DMS 273 (cell line): ENCODE data around the gene RGS12.

Source experiments
- DNase-seq: peaks from one replicate; lab custom pipeline; 2025; ENCODE audit not compliant: unreplicated experiment; lab: John Stamatoyannopoulos, UW

RGS12 gene

DNA sequence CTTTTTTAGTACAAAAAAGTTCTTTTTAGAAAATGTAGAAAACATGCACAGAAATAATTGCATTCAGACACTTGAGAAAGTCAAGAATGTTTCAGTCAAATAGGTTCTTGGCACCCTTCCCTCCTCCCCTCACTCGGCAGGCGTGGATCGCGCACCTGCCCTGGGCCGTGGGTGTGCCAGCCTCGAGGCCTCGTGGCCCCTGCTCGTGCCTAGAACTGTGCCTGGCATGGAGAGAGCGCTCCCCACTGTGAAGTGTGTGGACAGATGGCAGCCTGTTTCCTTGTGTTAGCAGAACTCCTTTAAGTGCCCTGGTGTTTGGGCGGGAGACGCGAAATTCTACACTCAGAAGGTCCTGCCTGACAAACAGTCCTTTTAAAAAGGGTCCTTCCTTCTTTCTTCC lies 14.7 kb downstream of the RGS12 start:
- peak; percentile 34 for DNase-seq

DNA sequence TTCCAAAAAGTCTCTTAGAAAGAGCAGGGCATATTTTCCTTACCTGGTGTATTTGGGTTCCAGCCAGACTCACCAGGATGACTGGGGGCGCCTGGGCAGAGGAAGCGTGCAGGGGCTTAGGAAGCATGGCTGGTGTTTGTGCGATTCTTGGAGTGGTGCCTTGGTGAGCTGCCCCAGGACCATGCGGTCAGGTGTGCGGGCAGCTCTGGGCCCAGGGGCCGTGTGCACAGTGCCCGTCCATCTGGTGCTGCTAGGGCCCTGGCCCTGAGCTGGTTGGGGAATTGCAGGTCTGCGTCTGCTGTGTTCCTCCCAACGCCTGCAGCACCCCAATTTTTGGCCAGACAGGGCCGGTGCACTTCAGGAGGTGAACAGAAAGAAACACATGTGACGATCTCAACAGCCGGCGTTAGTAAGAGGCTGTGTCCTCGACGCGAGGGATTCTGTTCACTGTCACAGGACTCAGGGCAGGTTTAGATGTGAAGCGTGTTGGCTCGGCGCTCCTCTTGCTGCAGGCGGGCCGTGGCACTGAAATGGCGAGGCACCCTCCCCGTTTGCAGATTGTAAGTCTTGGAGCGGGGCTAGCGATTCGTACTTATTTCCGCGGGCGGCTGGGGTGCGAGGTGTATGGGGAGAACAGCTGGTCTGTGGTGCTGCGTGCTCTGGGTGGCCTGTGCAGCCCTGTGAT lies 15.2 kb downstream of the RGS12 start:
- peak; percentile 34 for DNase-seq

DNA sequence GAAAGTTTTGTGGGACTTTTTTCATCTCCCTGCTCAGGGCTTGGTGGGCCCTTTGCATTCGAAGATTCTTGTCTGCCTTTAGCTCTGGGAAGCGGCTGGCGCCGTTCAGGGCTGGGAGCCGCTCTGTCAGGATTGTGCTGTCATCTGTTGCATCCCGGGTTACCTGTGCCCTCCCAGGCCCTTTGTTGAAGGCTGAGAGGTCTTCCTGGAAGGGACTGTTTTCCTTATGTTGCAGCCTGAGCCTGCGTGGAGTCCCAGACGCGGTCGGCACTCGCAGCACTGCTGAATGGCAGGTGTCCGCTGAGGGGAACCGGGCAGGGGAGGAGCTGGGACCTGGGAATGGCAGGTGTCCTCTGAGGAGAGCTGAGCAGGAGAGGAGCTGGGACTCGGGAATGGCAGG lies 15.9 kb downstream of the RGS12 start:
- DNase-seq = no peak

DNA sequence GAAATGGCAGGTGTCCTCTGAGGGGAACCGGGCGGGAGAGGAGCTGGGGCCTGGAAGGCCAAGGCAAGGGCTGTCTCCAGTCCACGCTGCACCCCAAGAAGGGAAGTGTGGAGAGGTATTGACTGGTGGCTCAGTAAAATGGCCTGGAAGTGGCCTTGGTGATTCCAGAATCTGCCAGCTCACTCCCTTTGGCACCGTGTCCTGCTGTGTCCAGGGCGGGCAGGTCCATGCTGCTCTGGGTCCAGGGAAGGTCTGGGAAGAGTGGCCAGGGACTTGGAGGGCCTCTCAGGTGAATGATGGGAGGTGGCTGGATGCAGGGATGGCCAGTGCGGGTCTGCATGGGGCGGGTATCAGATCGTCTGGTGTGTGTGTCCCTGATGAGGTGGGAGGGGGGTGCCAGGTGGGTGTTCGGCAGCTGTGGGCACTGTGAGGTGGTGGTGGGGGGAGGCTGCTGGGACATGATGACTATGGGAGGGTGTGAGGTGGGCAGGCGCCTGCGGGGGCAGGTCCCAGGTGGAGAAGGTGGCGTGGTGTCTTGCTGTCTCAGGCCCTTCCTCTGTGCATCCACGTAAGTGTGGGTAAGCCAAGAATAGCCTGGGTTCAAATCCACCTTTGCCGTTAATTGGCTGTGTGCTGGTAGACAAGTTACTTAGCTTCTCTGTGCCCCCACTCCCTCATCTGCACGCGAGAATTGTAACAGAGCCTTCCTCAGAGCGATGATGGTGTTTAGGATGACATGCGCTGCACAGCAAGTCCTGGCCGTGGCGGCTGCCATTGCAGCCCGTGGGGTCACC lies 17.7 kb downstream of the RGS12 start:
- DNase-seq = no peak

DNA sequence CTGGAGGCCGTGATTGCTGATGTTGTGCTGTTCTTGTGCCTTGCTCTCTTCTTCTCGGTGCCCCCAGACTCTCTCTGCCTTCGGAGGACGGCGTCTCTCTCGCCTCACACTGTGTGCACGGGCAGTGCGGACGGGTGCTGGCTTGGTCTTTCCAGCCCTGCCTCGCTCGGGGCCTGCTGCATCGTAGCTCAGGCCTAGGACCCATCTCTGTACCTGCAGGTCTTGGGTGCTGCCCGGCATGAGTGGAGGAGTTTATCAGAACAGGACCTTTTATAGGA lies 18.2 kb downstream of the RGS12 start:
- DNase-seq = no peak

DNA sequence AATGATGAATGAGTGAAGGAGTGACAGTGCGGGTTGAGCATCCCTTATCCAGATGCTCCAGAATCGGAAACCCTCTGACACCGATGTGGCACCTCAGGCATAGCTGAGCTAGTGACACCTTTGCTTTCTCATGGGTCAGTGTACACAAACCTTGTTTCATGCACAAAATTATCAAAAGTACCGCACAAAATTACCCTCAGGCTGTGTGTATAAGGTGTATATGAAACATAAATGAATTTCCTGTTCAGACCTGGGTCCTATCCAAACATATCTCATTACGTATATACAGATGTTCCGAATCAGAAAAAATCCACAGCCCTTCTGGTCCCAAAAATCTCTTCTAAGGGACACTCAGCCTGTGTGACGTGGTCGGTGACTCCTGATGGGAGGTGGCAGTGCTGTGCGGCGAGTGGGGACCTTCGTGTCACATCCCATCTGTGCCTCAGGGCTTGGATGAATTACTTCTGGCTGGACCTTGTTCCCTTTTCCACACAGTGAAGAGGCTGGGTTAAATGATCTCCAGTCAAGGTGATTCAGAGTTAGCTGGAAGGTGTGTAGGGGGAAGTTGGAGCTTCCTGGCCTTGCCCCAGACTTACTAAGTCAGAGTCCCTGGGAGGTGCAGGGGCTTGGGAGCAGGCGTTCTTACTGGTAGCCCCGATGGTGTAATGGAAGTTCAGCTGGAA lies 18.8 kb downstream of the RGS12 start:
- no peak for DNase-seq

DNA sequence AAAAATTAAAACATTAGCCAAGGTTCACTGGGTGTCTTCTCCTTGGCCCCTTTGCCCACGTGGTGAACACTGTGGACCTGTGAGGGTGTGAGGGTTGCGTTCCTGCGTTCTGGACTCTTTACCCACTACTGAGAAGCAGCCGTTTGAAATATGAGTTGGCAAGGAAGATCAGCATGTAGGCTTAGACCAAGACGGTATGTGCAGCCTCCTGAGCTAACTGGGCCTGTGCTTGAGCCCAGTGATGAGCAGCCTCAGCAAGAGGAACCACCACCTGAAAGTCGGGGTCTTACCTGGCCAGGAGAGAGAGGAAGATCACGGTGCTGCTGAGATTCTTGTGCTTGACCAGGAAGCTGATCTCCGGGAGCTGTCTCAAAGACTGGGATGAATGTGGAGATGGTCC lies 19.5 kb downstream of the RGS12 start:
- no peak for DNase-seq

DNA sequence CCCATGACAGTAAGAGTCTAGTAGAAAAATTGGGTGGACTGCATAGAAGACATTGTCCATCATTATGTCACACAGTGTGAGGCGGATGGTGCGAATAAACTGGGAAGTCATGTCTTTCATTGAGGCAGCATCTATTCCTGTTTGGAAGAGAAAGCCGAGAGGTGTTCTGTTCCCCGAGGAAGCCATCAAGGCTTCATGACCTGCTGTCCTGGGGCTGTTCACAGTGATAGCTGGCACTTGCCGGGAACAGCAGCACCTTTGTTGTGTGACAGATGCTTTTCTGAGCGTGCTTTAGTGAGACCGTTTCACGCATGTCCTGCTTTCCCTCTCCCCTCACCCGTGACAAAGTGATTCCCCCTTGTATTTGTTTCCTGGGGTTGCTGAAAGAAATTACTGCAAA lies 20.3 kb downstream of the RGS12 start:
- no peak for DNase-seq

DNA sequence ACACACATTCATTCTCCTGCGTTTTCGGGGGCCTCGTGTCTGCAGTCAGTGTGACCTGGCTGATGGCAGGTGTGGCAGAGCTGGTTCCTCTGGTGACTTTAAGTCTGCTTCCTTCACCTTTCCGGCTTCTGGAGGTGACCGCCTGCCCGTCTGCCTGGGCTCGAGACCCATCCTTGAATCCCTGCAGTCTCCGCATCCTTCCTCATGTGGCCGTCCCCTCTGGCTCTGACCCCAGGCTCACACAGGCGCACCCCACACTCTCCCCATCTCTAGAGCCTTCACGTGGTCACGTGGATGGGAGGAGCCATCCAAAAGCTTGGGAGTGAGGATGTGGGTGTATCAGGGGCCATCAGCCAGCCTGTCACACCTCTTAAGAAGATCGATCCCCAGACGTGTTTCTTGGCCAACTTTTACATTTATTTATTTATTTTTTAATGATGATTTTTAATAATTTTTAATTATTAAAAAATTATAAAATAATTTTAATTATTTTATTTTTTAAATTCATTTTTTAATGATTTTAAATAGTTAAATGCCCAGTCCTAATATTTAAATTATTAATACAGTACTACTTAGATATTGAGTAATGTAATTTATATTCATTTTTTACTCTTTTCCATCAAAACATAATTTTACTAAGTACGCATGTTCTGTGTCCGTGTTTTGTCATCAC lies 20.9 kb downstream of the RGS12 start:
- no peak for DNase-seq

DNA sequence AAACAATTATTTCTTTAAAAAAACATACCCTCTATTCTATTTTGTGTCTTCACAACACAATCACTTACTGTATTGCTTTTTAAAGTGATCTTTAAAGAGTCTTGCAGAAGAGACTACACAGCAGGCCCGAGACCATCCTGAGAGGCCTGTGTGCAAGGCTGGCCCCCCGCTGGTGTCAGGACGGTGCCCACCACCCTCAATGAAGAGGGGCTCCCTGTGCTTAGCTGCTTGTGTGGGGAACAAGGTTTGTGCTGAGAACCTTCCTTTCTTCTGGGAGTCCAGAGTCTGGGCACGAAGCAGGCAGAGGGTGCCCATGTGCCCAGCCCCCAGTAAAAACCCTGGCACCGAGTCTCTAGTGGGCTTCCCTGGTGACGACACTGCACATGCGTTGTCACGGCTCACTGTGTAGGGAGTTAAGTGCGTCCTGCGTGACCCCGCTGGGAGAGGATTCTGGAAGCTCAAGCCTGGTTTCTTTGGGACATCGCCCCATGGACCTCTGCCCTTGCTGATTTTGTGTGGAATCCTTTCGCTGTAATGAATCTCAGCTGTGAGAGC lies 22.0 kb downstream of the RGS12 start:
- DNase-seq = no peak

DNA sequence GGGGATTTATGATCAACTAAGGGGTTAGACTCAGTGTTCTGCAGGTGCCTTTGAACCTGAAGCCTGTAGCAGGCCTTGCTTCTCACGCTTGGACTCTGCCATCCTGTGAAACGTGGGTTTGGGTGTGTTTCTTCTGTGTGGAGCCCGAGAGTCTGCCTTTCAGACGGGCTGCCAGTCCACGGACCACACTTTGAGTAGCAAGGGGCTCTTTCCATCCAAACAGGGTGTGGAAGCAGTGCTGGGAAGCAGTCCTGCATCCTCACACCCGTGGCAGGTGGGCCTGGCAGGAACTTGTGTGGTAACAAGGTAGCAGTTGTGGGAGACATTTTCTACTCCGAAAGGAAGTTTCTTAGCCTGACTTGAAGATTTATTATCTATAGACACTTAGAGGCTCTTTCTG lies 22.7 kb downstream of the RGS12 start:
- DNase-seq = no peak

DNA sequence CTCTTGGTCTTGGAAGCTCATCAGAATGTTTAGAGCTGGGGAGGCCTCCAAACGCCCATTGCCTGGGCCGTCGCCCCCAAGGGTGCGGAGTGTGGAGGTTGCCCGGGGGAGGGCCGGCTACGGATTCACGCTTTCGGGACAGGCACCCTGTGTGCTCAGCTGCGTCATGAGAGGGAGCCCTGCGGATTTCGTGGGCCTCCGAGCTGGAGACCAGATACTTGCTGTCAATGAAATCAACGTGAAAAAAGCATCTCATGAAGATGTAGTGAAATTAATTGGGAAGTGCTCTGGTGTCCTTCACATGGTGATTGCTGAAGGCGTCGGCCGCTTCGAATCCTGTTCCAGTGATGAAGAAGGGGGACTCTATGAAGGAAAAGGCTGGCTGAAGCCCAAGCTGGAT lies 23.3 kb downstream of the RGS12 start:
- no peak for DNase-seq

DNA sequence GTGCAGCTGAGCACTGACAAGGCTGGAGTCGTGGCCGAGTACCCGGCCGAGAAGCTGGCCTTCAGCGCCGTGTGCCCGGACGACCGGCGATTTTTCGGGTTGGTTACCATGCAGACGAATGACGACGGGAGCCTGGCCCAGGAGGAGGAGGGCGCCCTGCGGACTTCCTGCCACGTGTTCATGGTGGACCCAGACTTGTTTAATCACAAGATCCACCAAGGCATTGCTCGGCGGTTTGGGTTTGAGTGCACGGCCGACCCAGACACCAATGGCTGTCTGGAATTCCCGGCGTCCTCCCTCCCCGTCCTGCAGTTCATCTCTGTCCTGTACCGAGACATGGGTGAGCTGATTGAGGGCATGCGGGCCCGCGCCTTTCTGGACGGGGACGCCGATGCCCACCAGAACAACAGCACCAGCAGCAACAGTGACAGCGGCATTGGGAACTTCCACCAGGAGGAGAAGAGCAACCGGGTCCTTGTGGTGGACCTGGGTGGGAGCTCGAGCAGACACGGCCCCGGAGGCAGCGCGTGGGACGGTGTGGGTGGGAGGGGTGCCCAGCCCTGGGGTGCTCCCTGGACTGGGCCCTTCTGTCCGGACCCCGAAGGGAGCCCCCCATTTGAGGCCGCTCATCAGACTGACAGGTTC lies 24.3 kb downstream of the RGS12 start:
- DNase-seq = no peak

DNA sequence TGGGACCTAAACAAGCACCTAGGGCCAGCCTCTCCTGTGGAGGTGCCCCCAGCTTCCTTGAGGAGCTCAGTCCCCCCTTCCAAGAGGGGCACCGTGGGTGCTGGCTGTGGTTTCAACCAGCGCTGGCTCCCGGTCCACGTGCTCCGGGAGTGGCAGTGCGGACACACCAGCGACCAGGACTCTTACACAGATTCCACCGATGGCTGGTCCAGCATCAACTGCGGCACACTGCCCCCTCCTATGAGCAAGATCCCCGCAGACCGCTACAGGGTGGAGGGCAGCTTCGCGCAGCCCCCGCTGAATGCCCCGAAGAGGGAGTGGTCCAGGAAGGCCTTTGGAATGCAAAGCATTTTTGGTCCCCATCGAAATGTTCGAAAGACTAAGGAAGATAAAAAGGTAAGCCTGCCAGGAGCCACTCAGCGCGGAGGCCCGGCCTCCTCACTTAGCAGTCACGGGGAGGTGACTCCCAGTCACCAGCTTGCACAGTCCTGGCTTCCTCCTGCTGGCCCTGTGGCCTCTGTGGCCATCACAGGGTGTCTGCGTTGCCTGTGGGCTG lies 24.9 kb downstream of the RGS12 start:
- no peak for DNase-seq

DNA sequence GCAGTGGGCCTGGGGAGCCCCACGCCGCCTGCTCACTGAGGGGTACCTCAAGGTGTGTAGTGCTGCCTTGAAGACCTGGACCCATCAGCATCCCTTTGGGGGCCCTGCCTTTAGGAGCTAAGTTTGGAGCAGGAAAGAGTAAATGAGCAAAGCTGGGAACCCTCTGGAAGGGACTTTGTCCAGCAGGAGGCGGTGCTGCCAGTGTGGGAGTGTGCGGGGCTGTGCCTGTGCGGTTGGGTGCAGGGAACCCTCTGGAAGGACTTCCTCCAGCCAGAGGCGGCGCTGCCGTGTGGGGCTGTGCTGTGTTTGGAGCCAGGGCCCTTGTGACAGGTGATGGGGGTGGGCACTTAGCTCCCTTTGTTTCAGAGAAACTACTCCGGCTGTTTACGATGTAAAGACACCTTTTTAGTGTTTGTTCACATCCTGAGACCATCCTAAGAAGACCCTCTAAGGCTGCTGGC lies 25.8 kb downstream of the RGS12 start:
- no peak for DNase-seq

DNA sequence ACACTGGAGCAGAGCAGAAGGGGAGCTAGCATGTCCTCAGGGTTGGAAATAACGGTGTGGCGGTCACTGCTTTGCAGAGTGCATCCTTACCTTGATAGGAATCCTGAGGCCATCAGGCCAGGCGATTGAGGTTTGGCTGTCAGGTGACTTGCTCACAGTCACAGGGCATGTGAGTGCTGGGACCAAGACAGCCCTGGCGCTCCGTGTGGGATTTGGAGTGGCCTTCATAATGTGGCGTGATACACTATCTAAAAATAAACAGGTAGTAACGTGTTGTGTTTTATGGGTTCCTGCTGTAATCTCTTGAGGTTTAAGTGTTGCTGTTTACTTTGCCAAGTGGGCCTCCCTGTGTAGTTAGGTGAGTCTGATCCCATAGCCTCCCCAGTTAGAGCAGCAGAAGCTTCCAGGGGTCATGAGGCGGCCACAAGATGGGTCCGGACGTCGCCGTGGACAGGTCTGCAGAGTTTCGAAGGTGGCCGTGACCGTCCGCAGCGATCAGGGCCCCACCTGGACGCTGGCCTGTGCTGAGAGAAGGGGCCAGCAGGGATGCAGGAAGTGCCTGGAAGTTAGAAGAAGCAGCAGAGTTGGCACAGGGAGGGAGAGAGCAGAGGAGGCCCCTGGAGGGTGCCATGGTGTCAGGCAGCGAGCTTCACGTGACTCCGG lies 27.7 kb downstream of the RGS12 start:
- DNase-seq = no peak

DNA sequence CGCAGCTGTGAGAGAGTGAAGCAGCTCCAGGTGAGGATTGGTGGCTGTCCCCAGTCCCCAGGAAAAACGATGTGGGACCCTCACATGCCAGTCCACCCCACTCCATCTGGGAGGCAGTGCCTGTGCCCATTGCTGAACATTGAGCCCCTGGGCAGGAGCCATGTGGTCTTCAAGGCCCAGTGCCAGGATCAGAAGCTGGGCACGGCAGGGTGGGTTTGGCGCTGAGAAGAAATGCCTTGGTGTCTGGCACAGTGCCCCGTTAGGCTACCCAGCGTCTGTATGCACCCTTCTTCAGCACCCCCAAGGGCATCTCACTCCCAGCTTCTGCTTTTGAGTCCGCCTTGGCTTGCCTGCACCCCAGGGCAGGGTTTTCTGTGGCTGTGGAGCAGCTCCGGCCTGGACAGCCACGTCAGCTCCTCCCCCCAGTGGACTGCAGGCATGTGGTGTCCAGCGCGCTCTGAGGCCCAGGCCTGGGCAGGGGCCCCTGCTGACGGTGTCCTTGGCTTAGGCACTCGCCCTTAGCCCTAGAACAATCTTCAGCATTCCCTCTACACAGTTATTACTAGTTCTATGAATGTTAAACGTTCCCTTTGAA lies 28.6 kb downstream of the RGS12 start:
- no peak for DNase-seq

DNA sequence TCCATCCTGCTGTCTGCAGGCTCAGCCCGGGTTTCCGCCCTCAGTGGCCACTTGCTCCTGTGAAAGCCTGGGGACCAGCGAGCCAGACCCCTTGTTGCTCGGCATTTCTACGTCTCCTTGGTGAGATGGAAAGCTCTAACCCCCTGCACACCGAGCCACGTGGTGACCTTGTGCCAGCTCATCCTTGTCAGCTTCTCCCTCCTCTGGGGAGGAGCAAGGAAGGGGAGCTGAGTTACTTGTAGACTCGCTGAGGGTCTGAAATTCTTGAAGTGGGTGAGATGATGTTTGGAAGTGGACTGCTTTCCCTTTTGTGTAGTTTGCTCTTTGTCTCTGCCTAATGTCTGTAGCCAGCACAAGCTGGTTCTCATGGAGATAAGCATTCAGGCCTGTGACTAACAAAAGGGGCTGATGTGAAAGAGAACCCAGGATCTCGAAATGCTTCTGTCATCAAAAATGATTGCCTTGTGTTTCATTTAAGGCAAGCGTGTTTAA lies 29.3 kb downstream of the RGS12 start:
- DNase-seq = no peak

DNA sequence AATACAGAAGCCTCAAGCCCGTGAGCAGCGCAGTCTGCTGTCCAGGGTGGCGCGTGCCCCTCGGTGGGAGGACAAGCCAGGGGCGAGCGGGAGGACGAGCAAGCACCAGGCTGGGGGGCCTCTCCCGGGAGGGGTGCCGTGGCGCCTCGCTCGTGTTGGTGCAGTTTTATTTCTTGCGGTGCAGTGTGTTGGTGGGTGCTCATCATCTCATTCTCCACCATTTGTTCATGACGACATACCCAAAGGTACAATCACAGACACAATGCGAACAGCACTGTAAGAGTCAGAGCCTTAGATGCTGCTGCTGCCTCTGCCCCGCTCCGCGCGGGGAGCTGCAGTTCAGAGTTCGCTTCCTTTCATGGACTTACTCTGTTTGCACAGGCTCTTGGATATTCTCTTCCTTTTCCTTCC lies 30.3 kb downstream of the RGS12 start:
- no peak for DNase-seq
